Cardiac fibroblast (primary cell): ENCODE data around the gene LHFPL5.

Experiments
- DNase-seq, 2 donors: peaks; one replicate each; pipeline versions ENCODE4 v3.0.0 to v3.0.0-alpha.2; 2010; ENCODE audit warnings: low read depth in 2 of 2
- H3K4me3 ChIP-seq, 2 donors: replicated peaks in 1 of 2; 1 replicate in 1 of 2; 2 replicates in 1 of 2; pipeline ENCODE4 v1.5.1; 2011; ENCODE audit warnings: low read depth in 2 of 2, low read length in 2 of 2, mild to moderate bottlenecking in 2 of 2, moderate library complexity in 1 of 2
- TF ChIP-seq, protein P1 (sequence below): IDR thresholded peaks from one replicate; pipeline ENCODE4 v1.5.1; 2011; ENCODE audit warnings: low read depth, mild to moderate bottlenecking, low read length, inconsistent platforms

Gene LHFPL5

DNA sequence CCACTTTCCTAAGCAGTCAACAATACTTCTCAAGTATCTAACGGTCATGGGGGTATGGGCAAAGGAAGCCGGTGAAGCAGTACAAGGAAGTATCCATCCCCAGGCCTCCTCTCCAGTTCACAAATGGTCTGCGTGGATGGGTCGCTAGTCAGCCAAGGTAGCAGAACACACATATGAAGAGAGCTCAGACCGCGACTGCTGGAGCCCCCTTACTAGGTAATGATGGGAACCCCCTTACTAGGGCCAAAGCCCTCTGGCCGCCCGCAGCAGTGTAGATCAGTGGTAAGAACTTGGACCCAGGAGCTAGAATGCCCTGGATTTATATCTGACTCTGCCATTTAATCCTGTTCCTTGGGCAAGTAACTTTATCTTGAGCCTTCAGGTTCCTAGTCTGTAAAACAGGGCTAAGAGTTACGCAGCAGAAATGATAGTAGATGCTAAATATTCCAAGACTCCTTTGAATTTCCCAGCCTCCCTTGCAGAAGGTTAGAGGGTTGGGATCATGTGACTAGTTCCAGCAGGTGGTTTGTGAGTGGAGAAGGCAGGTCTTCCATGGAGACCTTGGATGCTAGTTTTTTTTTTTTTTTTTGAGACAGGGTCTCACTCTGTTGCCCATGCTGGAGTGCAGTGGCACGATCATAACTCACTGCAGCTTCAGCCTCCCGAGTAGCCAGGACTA is 30.9 kb upstream of the LHFPL5 start:
- TF ChIP-seq, protein P1, sequence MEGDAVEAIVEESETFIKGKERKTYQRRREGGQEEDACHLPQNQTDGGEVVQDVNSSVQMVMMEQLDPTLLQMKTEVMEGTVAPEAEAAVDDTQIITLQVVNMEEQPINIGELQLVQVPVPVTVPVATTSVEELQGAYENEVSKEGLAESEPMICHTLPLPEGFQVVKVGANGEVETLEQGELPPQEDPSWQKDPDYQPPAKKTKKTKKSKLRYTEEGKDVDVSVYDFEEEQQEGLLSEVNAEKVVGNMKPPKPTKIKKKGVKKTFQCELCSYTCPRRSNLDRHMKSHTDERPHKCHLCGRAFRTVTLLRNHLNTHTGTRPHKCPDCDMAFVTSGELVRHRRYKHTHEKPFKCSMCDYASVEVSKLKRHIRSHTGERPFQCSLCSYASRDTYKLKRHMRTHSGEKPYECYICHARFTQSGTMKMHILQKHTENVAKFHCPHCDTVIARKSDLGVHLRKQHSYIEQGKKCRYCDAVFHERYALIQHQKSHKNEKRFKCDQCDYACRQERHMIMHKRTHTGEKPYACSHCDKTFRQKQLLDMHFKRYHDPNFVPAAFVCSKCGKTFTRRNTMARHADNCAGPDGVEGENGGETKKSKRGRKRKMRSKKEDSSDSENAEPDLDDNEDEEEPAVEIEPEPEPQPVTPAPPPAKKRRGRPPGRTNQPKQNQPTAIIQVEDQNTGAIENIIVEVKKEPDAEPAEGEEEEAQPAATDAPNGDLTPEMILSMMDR = no peak
- H3K4me3 ChIP-seq = no peak overlapping the region
- DNase-seq = no peak

DNA sequence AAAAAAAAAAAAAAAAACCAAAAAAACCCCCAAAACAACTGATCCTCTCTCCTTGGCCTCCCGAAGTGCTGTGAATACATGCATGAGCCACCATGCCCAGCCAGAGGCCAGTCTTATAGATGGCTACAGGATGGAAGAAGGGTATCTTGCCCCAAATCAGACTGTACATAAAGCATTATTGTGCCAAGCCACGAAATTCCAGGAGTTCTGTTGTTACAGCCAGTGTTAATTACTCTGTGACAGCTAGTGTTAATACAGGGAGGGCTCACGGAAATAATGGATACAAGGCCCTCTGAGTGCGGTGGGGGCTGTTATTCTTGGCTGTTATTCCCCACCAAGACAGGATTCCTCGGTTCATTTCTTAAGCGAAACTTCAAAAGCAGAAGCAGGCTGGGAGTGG is 30.1 kb upstream of the LHFPL5 start:
- no peak for DNase-seq
- TF ChIP-seq, protein P1 = no peak
- H3K4me3 ChIP-seq = no peak overlapping the region

DNA sequence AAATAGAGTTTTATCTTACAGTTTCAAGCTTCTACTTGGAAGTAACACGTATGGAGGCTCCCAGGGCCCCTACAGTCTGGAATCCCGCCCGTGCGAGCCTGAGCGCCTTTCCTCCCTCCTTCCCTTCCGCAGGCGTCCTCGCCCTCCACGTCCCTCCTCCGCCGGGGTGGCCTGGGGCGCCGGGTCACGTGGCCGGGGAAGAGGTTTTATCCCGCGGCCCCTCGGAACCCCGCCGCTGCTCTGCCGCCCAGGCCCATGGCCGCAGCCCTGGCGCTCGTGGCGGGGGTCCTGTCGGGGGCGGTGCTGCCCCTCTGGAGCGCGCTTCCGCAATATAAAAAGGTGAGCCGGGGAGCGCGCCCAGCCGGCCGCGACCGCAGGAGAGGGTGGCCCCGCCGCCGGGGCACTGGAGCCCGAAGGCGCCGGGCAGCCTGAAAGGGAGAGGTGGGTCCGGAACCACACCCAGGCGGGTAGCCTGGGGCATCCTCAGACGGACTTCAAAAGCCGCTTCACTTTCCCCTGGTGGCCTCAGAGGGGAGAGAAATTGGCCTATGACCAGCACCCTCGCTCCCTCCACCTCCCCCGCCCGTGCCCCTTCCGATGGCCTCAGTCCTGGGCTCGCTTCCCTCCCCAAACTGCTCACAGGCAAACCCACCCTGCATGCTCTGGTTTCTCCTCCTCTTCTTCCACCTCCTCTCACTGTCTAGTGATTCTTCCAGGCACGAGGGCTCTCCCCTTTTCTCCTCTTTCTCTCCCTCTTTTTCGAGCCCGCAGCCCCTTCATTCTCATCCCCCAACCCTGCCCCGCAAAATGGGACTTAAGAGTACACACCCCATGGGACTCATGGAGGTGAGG is 28.6 kb upstream of the LHFPL5 start, which contains the start of gene CLPSL2:
Gene CLPSL2 (plus strand): TSS at position 235 of the 852 bp plus-strand sequence. CDS start 21 bp downstream, at position 256.
- DNase-seq = peak in 1 of 2 donors; percentile 33
- TF ChIP-seq, protein P1 = no peak

DNA sequence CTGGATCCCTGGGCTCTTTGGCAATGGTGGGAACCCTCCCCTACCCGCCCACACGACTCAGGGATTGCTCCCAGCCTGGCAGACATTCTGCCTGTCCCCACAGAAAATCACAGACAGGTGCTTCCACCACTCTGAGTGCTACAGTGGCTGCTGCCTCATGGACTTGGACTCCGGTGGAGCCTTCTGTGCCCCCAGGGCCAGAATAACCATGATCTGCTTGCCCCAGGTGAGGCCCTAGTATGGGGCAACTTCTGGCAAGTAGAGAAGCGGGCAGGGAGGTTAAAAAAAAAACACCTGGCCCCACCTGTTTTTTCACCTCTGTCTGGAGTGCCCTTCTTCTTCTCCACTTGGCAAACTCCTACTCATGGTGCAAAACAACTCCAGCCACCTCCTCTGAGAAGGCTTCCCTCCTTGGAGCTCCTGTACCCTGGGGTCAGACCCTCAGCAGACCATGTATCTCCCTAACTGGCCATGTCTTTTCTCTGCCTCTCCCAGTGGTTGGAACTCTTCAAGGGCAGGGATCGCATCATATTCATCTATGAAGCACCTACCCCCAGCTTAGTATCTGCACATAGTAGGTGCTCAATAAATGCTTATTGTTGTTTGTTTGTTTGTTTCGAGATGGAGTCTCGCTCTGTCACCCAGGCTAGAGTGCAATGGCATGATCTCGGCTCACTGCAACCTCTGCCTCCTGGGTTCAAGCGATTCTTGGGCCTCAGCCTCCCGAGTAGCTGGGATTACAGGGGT is 27.6 kb upstream of the LHFPL5 start:
- H3K4me3 ChIP-seq = no peak overlapping the region
- TF ChIP-seq, protein P1 = no peak
- no peak for DNase-seq

More for the DNA sequence above, 28.6 kb upstream of the LHFPL5 start, which contains the start of gene CLPSL2:
- peak within 1 kb of the TSS; percentile 46 for H3K4me3 ChIP-seq

DNA sequence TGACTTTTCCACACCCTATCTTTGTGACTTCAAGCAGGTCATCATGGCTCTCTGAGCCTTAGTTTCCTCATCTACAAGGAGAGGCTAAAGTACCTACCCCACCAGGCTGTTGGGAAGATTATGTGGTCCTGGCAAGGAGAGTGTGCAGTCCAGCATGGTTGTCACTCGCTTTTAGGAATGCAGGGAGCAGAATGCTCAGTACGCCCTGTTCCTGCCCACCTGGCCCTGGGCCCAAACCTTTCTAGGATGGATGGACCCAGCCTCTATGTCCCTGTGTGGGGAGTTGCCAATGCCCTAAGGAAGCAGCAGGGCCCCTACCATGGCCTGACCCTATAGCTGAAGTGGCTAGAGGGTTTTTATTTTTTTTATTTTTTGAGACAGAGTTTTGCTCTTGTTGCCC is 26.7 kb upstream of the LHFPL5 start:
- TF ChIP-seq, protein P1 = no peak
- no peak for DNase-seq
- H3K4me3 ChIP-seq = no peak overlapping the region

DNA sequence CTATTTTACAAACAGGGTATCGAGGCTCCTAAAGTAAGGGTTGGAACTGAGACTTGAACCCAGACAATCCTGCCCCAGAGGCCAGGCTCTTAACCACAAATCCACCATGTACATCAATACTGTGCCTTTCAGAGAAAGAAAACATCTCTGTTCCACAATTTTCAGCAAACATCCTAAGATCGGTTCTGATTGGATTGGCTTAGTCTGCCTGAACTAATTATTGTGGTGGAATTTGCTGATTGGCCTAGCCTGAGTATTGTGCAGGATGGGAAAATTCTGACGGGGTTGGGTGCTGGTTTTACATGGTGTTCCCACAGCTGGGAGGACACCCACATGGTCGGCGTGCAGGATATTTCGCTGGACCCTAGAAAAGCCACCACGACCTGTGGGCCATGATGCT is 24.4 kb upstream of the LHFPL5 start, which contains the start of gene CLPSL1:
Gene CLPSL1 (plus strand): TSS at position 301 of the 400 bp plus-strand sequence. CDS start 92 bp downstream, at position 393.
- TF ChIP-seq, protein P1 = no peak
- H3K4me3 ChIP-seq = no peak within 1 kb of the TSS
- no peak for DNase-seq
